Epidermal melanocyte (primary cell): ENCODE measurements around the gene HTR3B.

ENCODE experiments used
- DNase-seq: peaks from one replicate; pipeline ENCODE4 v3.0.0; 2011; ENCODE audit warnings: low spot score; ENCODE audit not compliant: insufficient read length

The HTR3B gene

GRCh38 chr11:113989916-113990315, 85.3 kb downstream of the HTR3B start:
- DNase-seq, result no peak

DNA sequence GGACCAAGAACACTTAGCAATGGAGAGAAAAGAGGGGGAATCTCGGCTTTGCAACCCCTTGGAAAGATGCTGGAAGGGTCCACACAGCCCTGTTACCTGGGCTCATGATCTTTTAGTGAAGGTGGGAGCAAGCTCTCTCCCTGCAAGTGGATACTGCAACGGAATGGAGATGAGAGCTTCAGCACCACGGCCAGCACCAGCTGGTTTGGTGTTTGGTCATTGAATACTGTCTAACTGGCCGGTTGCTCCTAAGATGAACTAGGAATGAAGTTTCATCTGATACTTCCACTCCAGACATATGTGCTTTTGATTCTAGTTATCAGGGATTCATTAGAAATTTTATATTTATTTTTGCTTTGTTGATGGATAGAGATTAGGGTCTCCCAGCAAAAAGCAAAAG, 86.6 kb downstream of the HTR3B start:
- no peak for DNase-seq

- no peak for DNase-seq
Measured at GRCh38 chr11:113991718-113992458, 87.3 kb downstream of the HTR3B start.

DNA sequence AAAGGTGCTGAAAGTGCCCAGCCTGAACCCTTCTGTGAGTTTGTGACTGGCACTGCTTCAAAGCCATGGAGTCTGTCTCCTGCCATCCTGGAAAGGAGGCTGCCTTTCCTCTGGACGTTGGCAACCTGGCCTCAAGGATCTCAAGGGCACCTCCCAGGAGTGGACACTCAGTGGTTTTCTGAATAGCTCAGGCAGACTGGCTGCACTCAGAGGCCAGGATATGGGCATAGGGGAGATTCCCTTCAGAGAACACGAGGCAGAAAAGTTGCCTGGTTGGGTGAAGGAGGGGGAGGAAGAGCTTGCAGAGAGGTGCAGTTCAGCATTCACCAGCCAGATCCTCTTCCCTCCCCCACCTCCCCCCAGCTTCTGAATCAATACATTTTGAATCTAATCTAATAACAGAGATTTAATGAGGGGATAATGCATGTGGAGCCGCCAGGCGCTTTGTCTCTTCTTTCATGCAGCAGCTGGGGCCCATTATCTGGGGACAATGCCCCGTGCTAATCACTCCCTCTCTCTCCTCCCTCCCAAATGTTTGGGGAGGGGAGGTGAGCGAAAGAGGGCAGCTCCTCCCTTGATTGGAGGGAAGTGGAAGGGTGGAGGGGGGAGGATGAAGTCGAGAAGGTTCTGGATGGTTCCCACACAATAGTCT, 88.0 kb downstream of the HTR3B start:
- no peak for DNase-seq

- peak; percentile 33 for DNase-seq
Measured at GRCh38 chr11:113994077-113994954, 89.7 kb downstream of the HTR3B start.
